GM21447 (cell line): Measurements from ENCODE around the gene FBXO15.

ENCODE experiments used
- ATAC-seq: cut with Tn5 transposase; IDR thresholded peaks from one replicate; pipeline ENCODE4 v1.9.1; 2021; ENCODE audit not compliant: unreplicated experiment

The FBXO15 gene

DNA sequence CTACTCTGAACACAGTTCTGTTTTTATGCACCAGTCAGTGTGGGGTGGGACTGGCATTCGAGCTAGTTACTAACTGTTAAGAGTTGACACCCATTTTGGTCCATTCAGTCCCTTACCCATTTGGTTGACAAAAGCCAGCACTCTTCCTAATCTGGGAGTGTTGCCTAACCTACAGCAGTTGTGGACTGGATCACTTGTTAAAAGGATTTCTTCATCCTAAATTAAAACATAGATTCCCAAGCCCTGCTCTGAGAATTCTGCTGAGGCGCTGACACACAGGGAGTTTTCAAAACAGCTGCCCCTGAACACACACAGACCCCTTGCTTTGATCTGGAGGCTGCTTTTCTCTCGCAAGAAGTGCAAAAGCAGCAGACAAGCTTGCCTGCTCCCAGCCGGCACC, 7.1 kb upstream of the FBXO15 start:
- no peak for ATAC-seq

DNA sequence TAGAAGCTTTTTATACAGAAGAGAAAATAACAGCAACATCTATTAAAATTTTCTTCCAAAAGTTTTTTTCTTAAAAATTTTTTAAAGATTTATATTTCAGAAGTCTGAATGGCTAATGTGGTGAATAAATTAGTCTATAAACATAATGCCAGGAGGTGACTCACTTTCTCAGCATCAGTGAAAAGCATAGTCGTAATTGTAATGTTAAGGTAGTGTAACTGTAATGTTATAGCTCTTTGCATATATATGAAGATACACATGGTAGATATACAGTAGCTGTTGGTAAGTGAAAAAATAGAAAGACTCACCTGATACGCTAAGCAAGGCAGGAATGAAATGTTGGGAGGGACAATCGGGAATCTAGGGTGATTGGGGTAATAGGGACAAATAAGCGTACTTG, 6.2 kb upstream of the FBXO15 start:
- no peak for ATAC-seq

DNA sequence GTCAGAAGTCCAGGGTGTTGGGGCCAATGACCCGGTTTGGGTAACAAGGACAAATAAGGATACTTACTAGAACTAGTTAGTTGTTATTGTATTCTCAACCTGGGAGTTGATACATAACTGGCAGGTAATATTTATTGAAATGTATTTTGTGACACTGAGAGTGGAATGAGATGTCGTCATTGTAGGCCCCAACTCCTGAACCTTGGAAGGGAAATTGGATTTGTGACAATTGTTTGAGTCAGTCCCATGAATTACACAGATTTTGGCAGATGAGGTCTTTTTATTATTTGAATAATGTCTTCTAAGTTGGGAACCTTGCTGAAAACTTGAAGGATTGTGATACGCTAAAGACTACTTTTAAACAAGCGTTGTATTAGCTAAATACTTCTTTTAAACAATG, 5.7 kb upstream of the FBXO15 start:
- ATAC-seq = no peak

DNA sequence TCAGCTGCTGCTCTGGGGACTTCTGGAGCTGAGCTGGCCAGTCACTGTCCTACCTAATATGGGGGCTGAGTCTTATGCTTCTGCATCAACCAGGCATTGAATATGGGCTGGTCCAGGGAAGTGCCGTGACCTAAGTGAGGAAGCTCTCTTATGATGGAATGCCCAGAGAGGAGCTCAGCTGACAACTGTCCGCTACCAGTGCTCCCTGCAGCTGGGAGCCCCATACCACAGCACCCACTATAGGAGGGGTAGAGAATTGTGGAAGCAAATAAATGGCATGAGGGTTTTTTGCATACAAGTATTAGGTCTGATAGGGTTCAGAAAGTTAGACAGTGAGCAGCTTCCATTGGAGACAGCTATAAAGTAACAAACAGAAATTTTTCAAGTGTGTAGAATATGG, 5.2 kb upstream of the FBXO15 start:
- ATAC-seq = no peak

DNA sequence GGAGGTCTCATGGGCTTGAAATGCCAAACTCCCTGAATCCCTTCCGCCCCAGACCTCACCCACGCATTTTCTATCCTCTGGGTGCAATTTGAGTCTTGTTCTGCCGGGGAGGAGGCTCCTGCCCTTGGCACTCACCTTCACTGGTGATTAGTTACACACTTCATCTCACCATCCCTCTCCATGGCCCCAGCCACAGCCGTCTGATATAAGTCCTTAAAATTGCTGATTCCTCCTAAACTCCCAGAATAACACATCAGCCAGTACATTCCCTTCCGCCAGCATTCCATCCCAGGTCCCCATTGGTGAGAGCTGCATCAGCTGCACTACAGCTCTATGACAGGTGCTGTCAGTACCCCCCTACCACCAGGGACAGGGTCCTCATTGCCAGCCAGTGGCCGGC, 4.6 kb upstream of the FBXO15 start:
- no peak for ATAC-seq

DNA sequence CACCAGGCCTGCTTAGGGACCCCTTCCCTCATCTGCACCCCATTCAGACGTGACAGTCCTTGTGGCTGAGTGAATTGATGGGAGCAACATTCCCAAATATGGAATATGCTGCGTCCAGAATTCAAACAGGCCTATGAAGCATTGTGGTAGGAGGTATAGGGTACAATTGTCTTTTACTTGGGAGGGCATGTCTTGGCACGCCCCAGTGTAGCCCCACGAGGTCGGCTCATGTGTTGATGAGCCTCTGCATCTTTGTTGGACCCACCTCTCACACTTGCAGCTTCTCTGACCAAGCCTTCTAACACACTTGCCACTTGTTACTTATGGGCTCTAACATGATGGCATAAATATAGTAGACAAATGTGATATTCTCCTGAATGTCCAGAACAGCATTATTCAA, 2.2 kb upstream of the FBXO15 start:
- ATAC-seq = no peak

DNA sequence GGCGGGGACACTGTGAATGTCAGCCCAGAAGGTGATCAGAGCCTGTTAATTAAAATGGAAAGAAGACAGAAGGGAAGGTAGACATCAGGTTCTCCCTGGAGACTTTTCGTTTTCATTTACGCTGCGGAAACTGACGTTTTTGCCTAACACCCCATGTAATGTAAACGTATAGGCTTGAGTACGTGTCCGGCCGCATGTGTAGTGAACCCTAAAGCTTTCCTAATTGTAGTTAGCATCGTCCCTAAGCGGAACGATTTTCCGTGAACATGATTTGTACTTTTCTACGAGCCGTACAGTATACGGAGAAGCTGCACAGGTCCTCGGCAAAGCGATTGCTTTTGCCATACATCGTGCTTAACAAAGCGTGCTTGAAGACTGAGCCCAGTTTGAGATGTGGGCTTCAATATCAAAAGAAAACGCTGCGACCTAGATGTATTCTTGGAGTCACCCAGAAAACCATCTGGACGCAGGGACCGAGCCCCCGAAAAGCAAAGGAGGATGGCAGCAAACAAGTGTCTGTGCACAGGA, 973 bp upstream of the FBXO15 start:
- peak; percentile 4 for ATAC-seq

DNA sequence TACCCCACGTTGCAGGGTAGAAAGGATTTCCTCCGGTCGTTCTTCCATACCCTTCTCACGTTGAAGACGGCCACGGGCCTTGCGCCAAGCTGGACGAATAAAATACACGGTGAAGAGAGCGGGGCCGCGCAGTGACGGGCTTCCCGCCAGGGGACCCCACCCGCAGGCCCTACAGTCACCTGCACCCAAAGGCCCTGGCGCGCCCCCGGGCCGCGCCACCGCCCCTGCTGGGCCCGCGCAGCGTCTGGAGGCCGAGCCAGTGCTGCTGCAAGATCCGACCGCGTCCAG, 199 bp downstream of the FBXO15 start:
- ATAC-seq = no peak

DNA sequence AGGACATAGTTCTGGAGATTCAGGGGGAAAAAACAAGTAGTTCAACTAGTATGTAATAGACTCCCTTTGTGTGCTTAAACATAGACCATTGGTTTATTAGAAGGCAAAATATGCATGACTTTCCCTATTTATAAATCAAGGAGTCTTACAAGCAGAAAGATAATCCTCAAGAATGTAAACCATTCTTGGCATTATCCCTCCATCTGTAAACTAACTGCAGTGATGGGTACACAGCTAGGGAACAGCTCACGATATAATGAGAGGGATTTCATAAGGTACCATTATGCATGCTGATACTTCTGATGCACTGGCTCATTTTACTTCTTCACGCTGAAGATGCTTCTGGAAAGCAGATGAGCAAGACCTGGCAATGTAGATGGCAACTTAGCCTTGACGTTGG, 878 bp downstream of the FBXO15 start:
- no peak for ATAC-seq

DNA sequence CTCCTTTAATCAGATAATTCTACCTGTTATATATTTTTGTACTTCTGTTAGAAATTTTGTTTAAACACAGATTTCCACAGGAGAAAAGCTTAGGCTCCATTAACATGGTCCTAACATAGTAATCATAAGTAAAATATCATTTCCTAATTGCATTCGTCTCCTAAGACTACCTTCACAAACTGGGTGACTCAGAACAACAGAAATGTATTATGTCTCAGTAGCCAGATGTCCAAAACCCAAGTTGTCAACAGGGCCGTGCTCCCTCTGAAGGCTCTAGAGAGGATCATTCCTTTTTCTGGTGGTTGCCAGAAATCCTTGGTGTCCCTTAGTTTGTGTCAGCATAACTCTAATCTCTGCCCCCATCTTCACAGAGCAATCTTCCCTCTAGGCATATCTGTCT, 5.4 kb downstream of the FBXO15 start:
- ATAC-seq = no peak

DNA sequence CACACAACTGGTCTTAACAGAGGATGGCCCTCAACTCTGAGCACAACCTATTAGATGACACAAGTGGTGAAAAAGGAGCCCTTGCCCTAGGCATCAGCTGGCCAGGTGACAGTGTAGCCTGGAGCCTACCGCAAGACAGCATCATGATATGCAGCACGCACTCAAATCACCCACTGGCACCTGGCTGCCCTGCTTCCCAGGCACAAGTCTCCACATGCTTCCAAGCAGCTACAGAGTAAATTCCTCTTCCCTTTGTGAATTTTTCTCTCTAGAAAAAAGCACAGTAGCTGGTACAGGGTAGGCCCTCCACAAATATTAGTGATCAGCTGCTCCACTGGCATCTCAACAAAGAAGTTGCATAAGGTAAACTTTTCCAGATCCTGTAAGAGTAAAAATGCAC, 6.0 kb downstream of the FBXO15 start:
- no peak for ATAC-seq

DNA sequence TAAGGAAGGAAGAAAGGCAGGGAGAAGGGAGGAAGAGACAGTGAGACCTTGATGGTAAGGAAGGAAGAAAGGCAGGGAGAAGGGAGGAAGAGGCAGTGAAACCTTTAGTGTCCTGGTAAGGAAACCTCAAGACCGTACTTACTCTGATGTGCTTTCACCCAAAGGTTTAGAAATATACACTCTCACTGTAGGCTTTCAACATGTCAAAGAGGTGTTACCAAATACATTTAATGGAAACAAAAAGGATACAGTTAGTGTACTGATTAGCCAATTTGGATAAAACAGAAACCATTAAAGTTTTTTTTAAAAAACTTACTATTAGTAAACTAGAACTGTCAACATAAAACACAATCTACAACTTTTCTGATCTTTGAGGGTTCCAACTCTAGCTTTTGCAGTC, 7.1 kb downstream of the FBXO15 start:
- no peak for ATAC-seq

DNA sequence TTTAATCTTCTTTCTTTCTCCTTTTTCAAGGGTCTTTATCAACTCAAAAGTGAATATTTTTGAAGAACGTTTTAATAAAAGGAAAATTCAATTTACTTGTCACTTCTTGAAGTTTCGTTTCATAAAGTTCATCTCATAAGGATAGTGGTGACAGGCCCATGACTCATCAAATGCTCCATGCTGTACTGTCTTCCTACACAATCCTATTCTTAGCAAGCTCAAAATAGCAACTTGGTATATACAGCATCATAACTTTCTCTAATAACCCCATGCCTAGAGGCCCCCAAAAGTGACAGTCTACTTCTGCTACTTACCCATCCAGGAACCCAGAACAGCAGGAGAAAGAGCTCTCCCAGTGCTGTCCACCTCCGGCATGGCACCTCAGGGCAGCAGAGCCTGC, 7.7 kb downstream of the FBXO15 start:
- ATAC-seq = peak; percentile 57

DNA sequence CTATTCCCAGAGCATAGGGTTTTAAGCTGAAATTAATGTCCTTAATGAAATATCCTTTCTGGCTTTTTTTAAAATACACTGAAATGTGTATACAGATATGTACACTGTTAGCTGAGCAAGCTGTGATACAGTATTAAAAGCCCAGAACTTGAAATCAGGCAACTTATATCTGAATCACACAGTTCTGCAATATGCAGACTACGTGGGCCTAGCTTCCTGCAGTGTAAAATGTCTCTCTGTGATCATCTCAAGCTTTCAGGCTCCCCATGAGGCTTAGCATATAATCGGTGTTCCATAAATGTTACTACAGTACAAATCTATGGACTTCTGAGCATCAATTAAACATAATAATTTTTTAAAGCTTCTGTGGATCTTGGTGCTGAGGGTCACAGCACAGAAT, 8.2 kb downstream of the FBXO15 start:
- ATAC-seq = peak; percentile 32

DNA sequence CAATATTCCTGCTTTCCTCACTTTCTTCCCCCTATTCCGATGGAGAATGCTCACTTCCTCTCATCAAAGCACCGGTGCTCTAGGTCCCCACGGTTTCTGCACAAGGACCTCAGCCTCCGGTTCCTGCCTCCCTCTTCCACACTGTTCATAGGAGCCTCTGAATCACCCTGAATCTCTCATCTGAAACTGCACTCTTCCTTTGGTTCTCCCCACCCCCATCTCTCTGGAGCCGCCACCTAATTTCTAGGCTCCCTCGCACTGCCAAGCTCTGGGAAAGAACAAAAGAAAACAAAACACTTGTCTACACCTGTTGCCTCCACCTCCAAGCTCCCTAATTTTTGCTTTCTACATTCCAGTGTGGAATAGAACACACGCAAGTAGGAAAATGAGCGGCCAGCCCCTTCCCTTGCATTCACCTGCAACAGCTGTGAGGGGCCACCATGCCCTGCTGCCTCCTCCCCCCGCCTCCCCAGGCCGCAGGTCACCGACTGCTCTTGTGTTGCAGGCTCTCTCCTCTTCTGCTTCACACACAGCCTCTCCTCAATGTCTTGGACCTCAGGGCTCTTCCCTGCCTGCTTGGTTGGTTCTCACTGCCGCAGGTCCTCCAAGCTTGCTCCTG, 9.6 kb downstream of the FBXO15 start:
- no peak for ATAC-seq

DNA sequence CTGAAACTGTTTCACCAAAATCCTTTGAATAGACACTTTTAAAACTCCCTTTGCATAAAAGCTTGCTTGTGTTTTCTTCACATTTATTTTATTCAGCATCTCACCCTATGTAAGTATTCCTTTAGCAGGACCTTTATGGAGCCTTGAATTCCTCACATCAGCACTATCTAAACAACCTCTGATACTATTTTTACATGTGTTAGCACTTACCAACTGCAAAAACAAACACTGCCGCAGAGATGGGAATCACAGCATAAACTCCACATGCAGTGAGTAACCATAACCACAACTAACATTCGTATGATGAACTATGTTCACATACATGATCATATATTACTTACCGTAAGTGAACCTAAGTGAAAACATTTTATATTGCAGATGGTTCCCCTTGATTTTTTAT, 15.4 kb downstream of the FBXO15 start:
- no peak for ATAC-seq

DNA sequence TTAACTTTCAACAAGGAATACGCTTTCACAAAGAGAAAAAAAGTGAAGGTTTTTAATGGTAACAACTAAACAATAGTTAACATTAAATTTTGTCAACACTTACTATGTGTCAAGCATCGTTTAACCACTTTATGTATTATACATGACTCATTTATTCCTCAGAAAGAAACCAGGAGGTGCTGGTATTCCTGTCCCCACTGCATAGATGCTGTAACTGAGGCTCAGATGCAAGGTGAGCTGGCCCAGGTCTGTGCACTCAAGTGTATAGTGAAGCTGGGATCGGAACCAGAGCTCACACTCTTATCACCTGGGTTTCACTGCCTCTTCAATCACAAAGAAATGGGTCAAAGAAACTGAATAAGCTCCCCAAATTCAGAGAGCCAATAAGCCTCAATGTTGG, 16.5 kb downstream of the FBXO15 start:
- ATAC-seq = no peak

DNA sequence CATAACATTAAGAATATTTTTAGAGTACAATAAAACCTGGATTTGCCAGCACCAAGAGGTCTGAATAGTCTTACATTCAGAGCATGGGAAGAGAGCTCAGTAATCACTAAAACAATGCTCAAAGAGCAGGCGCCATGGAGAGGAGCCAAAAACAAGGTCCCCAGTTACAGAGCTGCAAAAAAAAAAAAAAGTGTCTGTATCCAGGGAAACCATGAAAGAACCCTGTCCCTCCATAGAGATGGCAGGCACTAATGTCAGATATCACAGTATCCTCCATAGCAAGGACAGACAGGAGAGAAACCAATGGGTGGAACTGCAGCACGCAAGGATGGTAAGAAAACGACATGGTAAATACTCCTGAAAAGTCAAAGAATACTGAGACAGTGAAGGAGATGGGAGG, 19.5 kb downstream of the FBXO15 start:
- ATAC-seq = no peak

DNA sequence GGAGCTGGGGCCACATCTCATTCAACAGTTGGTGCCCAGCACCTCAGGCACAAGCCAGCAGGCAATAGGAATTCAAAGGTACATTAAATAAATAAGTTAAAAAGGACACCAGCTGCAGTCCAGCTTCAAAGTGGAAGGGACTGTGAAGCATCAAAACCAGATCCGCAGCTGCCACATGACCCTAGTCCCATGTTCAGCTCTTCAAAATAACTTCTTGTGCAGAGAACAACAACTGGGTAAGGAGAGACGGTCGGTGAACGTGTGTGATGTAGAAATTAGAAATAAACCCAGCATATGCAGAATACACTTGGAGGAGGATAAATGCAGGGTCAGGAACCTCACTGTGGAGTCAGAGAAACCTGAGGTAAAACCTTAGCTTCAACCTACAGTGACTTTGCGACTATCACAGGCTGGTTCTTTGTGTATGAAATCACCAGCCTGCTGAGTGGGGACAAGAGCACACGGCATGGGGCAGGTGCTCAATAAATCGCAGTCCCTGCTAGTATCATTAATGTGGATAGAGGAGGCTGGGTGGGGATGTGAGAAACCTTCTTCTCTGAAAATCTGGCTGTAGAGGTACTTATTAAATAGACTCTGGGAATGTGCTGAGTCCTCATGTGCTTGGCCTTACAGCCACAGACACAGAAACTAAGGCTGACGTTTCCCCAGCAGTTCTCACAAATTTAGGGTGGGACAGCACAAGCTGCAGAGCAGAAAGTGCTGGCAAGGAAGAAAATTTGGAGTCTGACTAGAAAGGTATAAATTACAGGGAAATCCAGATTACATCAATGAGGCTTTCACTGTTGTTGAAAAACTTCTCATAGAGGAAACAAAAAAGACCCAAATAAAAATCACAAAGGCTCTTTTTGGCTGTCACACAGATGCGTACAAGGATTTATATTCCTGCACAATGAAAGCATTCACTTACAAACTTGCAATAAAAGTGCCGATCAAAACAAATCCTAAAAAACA, 20.7 kb downstream of the FBXO15 start:
- ATAC-seq = no peak

DNA sequence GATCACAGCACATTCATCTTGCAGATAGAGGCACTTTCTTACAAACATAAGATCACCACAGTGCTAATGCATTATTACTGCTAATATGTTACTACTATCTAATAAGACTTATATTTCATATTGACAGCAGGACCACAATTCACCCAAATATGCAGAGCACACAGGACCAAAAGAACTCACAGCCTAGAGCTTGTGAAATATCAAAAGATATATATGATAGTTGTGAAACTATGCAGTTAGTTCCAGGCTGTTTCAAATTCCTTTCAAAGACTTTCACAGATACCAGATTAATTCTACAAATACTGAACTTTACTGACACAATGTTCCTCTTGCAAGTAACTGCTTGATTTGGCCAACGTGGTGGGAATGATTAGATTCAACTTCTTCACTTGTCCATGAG, 23.0 kb downstream of the FBXO15 start:
- no peak for ATAC-seq

DNA sequence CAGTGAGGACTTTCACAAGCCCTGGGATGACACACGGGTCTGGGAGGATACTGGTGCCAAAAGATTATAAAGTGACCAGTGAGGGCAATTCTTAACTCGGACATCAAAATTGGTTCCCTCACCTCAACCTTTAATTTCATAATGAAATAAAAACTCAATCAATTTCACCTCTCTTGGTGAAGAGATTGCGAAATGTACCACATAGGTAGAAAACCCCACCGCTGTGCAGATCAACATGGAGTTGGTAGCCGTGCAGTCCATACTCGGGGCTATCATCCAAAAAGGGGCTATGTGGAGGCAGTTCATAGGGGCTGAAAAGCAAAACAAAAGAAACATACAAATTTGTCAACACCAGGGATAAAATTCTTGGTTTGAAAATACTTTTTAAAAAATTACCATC, 24.4 kb downstream of the FBXO15 start:
- no peak for ATAC-seq
